ENCODE data around the gene ANKRD13A. TPM values are rescaled to one million over a fixed set of nuclear protein-coding genes. Genes with fewer than 3 reads are reported as not detected.

ANKRD13A gene
- total and polyA plus RNA-seq, 2 experiments from 2014 or later, result 77.3 to 241 TPM

DNA sequence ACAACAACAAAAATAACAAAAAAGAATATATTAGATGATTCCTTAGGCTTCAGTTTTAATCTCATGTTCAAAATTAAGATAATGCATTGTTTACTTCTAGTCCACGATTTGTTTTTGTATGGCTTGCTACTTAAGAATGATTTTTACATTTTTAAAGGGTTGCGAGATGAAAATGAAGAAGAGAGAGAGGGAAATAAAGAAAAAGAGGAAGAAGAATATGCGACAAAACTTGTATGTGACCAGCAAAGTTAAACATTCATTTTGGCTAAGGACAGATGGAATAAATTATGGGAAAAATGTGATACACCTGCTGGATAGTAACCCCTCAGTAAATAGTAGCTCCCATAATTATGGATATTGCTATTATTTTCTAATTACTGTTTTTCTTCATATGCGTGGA, 1.8 kb upstream of the ANKRD13A start:
- peaks cover 52% of the 10 kb centered on the region for H3K4me1 ChIP-seq (ENCODE audit: insufficient read depth)
- H3K9me3 ChIP-seq (ENCODE audit: low read depth), result no peaks in the 10 kb centered on the region
- DNase-seq, result no peak
- H3K79me2 ChIP-seq (ENCODE audit: insufficient read depth), result peaks cover 65% of the 10 kb centered on the region
- H4K20me1 ChIP-seq (ENCODE audit: insufficient read depth), result no peaks in the 10 kb centered on the region
- no peaks in the 10 kb centered on the region for H3K27me3 ChIP-seq (replicated peaks; ENCODE audit: insufficient read depth)
- no peak overlapping the region for H3K27ac ChIP-seq
- TF ChIP-seq EZH2 (IDR thresholded peaks at IDR 0.05; ENCODE audit: insufficient read depth, poor library complexity, severe bottlenecking), result no peak
- no peak for TF ChIP-seq EZH2phosphoT487 (IDR thresholded peaks at IDR 0.05; ENCODE audit: insufficient read depth, low read depth)
- no peak overlapping the region for H3K9ac ChIP-seq
- no peaks in the 10 kb centered on the region for H3K9me2 ChIP-seq (ENCODE audit: insufficient read depth)
- in situ Hi-C loops (cut with MboI), result no loop called here
- no peaks in the 10 kb centered on the region for H3K36me3 ChIP-seq (ENCODE audit: low read depth)
- no peak overlapping the region for H3K4me2 ChIP-seq (ENCODE audit: unreplicated experiment)
- no peak overlapping the region for H2AFZ ChIP-seq
- H3K4me3 ChIP-seq, result no peak overlapping the region
- 95 to 98% methylated on average over 4 of the region's 4 CpGs for WGBS, 2 experiments (ENCODE audit: low coverage in 1 of 2, low lambda C conversion rate in 2 of 2, missing lambda C conversion rate in 2 of 2)
- peaks cover 47% of the 10 kb centered on the region for H3F3A ChIP-seq (ENCODE audit: insufficient read depth)

DNA sequence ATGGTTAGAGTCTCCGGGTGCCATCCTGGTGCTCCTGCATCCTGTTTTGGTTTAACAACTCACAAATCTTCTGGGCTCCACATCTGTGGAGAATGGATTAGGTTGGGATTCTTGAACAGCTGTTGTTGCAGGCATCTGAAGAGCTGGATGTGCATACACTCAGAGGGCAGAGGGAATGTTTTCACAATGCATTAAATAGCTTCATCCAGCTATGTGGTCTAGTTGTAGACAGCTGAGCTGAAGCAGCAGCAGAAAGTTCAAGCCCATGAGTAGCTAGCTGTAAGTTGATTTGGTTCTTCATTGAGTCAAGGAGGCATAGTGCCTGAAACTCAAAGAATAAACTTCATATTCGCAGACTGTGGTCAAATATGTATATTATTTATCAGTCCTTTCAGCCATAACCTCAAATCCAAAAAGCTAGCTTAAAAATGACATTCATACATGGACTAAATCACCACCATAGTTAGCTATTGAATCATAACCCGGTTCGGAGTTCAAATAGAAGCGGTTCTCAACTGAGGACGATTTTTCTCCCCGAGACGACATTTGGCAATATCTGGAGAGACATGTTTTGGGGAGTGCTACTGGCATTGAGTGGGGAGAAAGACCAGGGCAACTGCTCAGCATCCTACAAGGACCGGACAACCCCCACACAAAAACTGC, 858 bp upstream of the ANKRD13A start:
- peak overlapping the region; percentile 94 for H3K4me2 ChIP-seq (ENCODE audit: unreplicated experiment)
- peak overlapping the region; percentile 79 for H3K27ac ChIP-seq
- H4K20me1 ChIP-seq (ENCODE audit: insufficient read depth), result no peaks in the 10 kb centered on the region
- no peak for TF ChIP-seq EZH2phosphoT487 (IDR thresholded peaks at IDR 0.05; ENCODE audit: insufficient read depth, low read depth)
- no peak for TF ChIP-seq EZH2 (IDR thresholded peaks at IDR 0.05; ENCODE audit: insufficient read depth, poor library complexity, severe bottlenecking)
- peaks cover 57% of the 10 kb centered on the region for H3F3A ChIP-seq (ENCODE audit: insufficient read depth)
- peak; percentile 54 for DNase-seq
- in situ Hi-C loops (cut with MboI), result no loop called here
- peak overlapping the region; percentile 94 for H2AFZ ChIP-seq
- H3K79me2 ChIP-seq (ENCODE audit: insufficient read depth), result peaks cover 61% of the 10 kb centered on the region
- H3K27me3 ChIP-seq (replicated peaks; ENCODE audit: insufficient read depth), result no peaks in the 10 kb centered on the region
- H3K9ac ChIP-seq, result peak overlapping the region; percentile 93
- WGBS, 2 experiments (ENCODE audit: low coverage in 1 of 2, low lambda C conversion rate in 2 of 2, missing lambda C conversion rate in 2 of 2), result 14 to 16% methylated on average over 9 of the region's 9 CpGs
- H3K9me3 ChIP-seq (ENCODE audit: low read depth), result no peaks in the 10 kb centered on the region
- H3K4me3 ChIP-seq, result peak overlapping the region; percentile 96
- H3K36me3 ChIP-seq (ENCODE audit: low read depth), result no peaks in the 10 kb centered on the region
- H3K9me2 ChIP-seq (ENCODE audit: insufficient read depth), result no peaks in the 10 kb centered on the region
- H3K4me1 ChIP-seq (ENCODE audit: insufficient read depth), result peaks cover 56% of the 10 kb centered on the region

DNA sequence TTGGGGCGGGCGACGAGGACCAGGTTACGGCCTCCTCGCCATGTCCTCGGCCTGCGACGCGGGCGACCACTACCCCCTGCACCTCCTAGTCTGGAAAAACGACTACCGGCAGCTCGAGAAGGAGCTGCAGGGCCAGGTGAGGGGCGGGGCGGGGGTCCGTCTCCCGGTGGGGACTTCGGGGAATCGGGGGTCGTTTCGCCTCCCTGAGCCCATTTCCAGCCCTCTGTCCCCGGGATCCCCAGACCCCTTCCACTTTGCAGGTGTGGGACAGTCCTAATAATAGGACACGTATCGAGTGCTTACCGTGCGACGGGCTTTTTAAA, 380 bp downstream of the ANKRD13A start:
- no peak for DNase-seq
- H3K9ac ChIP-seq, result peak overlapping the region; percentile 93
- peaks cover 5% of the 10 kb centered on the region for H3K36me3 ChIP-seq (ENCODE audit: low read depth)
- H2AFZ ChIP-seq, result peak overlapping the region; percentile 58
- H3K79me2 ChIP-seq (ENCODE audit: insufficient read depth), result peaks cover 61% of the 10 kb centered on the region
- peak overlapping the region; percentile 43 for H3K27ac ChIP-seq
- TF ChIP-seq EZH2 (IDR thresholded peaks at IDR 0.05; ENCODE audit: insufficient read depth, poor library complexity, severe bottlenecking) (no peak), EZH2phosphoT487 (IDR thresholded peaks at IDR 0.05; ENCODE audit: insufficient read depth, low read depth) (no peak)
- peaks cover 48% of the 10 kb centered on the region for H3K4me1 ChIP-seq (ENCODE audit: insufficient read depth)
- WGBS, 2 experiments (ENCODE audit: low coverage in 1 of 2, low lambda C conversion rate in 2 of 2, missing lambda C conversion rate in 2 of 2), result 1% methylated on average over 22 to 26 of the region's 27 CpGs
- H3K9me2 ChIP-seq (ENCODE audit: insufficient read depth), result no peaks in the 10 kb centered on the region
- in situ Hi-C loops (cut with MboI), result no loop called here
- peak overlapping the region; percentile 92 for H3K4me2 ChIP-seq (ENCODE audit: unreplicated experiment)
- H4K20me1 ChIP-seq (ENCODE audit: insufficient read depth), result no peaks in the 10 kb centered on the region
- H3F3A ChIP-seq (ENCODE audit: insufficient read depth), result peaks cover 64% of the 10 kb centered on the region
- H3K4me3 ChIP-seq, result peak overlapping the region; percentile 96
- no peaks in the 10 kb centered on the region for H3K27me3 ChIP-seq (replicated peaks; ENCODE audit: insufficient read depth)
- no peaks in the 10 kb centered on the region for H3K9me3 ChIP-seq (ENCODE audit: low read depth)

DNA sequence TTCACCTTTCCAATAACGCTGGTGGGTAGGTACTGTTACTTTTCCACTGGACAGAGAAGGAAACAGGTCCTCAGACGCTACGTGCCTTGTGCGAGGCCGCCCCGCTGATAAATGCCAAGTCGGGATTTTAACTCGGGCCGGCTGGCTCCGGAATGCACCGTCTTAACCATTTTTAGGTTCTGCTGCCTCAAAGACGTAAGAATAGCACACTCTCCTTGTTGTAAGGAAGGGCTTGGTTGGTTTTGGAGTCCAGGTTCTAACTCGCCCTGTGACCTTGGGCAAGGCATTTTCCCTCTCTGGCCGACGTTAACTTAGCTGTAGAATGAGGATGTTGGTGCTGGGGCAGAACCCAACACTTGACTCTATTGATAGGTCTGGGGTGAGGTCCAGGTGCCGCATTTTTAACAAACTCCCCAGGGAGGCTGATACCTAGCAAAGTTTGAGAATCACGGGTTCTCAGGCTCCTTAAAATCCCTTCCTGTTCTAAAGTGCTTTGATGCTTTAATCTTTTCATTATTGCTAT, 814 bp downstream of the ANKRD13A start:
- TF ChIP-seq EZH2 (IDR thresholded peaks at IDR 0.05; ENCODE audit: insufficient read depth, poor library complexity, severe bottlenecking) (no peak), EZH2phosphoT487 (IDR thresholded peaks at IDR 0.05; ENCODE audit: insufficient read depth, low read depth) (no peak)
- in situ Hi-C loops (cut with MboI), result no loop called here
- Histone ChIP-seq H3K4me2 (ENCODE audit: unreplicated experiment) (peak overlapping the region; percentile 92), H3K36me3 (ENCODE audit: low read depth) (peaks cover 10% of the 10 kb centered on the region), H3K9me2 (ENCODE audit: insufficient read depth) (no peaks in the 10 kb centered on the region), H3K27me3 (replicated peaks; ENCODE audit: insufficient read depth) (no peaks in the 10 kb centered on the region), H3K4me1 (ENCODE audit: insufficient read depth) (peaks cover 43% of the 10 kb centered on the region), H3K4me3 (peak overlapping the region; percentile 96), H3K27ac (peak overlapping the region; percentile 43), H3K79me2 (ENCODE audit: insufficient read depth) (peaks cover 61% of the 10 kb centered on the region), H3F3A (ENCODE audit: insufficient read depth) (peaks cover 64% of the 10 kb centered on the region), H3K9ac (peak overlapping the region; percentile 93), H2AFZ (peak overlapping the region; percentile 58), H3K9me3 (ENCODE audit: low read depth) (no peaks in the 10 kb centered on the region), H4K20me1 (ENCODE audit: insufficient read depth) (no peaks in the 10 kb centered on the region)
- DNase-seq, result peak; percentile 79
- WGBS, 2 experiments (ENCODE audit: low coverage in 1 of 2, low lambda C conversion rate in 2 of 2, missing lambda C conversion rate in 2 of 2), result 0% methylated on average over 17 of the region's 17 CpGs
